GM19468 (cell line): ENCODE measurements around the gene AICDA.
"Not testable (repeated sequence)": the region's sequence is repeated elsewhere in the genome, so short reads cannot be mapped to it uniquely, and the experiment has no call there.

ENCODE experiments used
- ATAC-seq: cut with Tn5 transposase; IDR thresholded peaks from one replicate; pipeline ENCODE4 v1.9.1; 2021; ENCODE audit warnings: mild to moderate bottlenecking, moderate library complexity, moderate number of reproducible peaks; ENCODE audit not compliant: unreplicated experiment; ENCODE audit errors: extremely low read depth

Gene AICDA

DNA sequence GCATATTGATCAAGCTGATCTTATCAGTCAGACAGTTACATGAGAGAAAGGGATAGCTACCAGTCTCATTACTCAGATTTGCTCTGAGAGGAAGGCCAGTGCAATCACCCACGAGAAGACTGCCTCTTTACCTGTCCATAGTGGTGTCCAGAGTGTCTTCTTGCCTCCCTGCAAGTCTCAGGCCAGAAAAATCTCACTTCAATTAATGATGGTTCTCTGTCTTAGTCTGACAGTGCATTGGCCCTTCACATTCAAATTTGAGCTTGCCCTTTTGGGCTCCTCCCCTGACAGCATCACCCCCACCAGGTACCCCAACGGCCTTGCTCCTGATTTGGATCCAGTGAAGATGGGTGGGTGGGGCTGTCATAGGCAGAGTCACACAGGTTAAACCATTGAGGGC is at the start of gene AICDA:
Gene AICDA, minus strand, starts transcription at position 231 of the 400 bp plus-strand sequence. Its CDS starts 92 bp downstream, at position 139.
- no peak for ATAC-seq

DNA sequence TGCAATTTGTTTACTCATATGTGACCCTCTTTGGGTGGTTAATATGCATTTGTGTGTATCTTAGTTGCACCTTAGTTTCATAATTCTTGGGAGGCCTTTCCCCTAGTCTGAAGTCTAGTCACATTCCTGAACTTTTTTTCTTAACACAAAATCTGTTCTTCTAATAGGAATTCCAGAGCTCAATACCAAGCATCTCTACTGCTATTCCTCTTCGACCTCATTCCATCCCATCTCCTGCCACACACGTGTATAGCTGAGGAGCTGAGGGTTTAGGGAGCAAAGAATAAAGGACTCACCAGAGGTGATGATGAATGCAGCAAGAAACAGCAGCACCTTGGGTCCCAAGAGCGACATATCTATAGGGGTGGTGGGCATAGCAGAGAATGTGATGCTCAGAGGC is 49.1 kb upstream of the AICDA start:
- no peak for ATAC-seq

DNA sequence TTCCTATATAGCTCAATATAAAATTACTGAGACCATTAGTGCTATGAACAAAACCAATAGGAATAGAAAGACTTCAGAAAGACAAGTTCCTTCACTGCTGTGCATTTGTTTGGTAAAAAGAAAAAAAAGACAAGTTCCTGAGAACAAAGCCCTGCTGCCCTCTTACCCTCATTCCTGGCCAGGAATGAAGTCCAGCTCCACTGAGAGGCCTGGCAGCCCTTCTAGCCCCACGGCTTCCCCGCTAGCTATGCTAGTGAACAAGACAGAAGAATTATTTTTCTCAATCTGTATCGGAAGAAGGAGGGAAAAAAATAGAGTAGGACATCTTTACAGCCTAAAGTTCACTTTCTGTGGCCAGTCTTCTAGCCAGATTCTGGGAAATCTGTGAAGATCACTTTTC is 48.4 kb upstream of the AICDA start:
- ATAC-seq = no peak

DNA sequence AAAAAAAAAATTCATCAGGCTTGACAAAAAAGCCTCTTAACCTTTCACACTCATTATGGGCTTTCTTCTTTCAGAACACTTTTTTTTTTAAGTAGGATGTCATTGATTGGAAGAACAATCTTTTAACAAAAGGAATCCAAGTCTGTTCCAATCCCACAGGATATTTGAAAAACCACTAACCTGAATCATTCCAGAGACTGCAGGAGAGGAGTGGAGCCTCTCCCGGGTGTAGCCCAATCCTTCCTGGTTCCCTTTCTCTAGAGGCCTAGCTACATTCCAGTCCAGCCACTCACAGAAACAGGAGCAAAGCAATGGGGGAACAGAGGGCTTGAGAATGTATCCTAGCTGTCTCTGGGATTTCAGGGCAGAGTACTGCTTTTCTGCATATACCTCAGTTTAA is 45.7 kb upstream of the AICDA start:
- no peak for ATAC-seq

DNA sequence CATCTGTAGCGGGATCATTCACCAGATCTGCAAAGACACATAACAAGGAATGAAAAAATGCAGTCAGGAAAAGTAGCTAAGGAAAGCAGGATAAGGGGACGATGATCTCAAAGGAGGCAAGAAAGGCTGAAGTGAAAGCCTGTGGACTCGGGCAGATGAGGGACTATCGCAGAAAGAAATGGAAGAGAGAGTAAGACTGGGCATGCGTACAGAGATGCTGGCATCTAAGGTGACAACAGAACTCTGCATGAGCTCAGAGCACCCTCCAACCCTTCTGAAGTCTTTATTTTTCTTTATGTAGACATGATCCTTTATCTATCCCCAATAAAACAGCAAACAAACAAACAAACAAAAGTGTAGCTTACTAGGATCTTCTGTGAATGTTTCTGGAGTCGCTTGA is 42.8 kb upstream of the AICDA start:
- no peak for ATAC-seq

DNA sequence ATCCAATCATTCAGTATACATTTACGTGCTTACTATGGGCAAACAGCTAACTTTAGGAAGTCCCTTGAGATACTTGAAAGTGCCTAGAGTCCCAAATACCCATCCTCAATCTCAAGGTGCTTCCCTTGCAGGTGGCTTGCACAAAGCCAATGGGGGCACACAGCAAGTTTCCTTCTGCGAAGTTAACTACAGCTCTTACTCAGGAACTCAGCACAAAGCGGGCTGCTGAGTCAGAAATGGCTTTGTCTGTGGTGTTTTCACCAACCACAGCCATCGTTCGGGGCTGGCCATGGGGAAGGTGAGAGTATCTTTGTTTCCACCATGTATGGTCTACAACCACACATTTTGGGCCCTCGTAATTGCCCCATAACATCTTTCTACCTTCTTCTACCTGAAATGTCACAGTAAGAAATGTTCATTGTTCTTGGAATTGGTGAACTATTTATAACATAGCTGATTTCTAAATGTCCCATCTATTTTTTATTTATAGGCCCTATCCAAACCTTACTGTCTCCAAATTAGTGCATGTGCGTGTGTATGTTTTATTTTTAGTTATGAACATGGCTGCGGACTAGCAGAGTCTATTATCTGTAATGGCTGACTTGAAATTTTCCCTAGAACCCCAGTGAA is 36.0 kb upstream of the AICDA start:
- ATAC-seq = peak; percentile 45

DNA sequence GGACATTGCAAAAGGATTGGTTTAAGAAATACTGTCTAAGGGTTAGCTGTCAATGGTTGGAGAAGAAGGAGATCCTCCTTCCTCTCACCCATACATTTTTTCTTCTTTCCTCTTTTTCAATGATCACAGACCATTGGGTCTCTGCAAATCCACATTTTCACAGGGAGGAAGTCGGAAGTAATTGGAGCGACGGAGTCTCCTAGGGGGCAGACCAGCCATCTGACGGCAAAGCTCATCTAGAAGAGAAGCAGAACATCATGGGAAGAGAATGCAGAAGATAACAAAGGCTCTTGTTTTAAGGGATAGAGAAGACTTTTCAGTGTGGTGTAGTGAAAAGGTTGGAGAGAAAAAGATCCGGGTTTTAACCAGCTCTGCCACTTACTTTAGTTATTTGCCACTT is 35.3 kb upstream of the AICDA start:
- no peak for ATAC-seq

DNA sequence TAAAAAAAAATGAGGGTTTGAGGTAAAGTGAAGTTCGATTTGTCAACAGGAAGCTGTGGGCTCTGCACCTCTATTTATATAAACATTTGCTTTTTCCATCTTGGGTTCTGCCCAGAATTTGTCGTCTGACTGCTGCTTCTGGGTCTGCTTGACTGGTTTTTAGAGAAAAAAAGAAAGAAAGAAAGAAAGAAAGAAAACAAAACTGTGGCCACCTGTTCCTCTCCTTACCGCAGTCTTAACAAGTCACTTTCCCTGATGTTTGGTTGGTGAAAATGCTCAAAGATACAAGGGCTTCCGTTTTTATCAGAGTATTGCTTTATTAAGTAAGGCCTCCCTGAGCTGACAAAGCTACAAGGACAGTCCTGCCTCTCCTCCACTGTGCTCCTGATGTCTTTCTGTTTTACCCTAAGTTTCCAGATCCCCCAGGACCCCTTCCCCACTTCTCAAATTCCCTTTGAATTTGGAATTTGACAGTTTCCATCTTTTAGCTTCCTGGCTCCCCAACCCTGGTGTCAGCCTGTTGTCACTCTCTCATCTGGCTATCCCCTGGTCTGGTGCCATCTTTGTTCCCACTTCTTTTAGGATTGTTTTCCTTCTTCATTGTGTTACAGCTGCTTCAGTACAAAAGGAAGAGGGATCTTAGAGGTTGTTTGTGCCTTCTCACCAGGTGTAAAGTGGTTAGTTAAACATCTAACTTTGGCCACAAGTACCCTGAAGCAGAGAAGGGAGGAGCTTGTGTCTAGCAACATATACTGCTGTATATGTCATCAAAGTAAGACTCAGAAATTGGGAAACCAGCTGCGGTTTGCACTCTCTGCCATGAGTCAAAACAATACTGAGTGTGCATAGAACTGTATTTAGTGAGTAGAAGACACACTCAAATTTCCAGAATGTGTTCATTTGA is 31.9 kb upstream of the AICDA start:
- peak; percentile 33 for ATAC-seq

DNA sequence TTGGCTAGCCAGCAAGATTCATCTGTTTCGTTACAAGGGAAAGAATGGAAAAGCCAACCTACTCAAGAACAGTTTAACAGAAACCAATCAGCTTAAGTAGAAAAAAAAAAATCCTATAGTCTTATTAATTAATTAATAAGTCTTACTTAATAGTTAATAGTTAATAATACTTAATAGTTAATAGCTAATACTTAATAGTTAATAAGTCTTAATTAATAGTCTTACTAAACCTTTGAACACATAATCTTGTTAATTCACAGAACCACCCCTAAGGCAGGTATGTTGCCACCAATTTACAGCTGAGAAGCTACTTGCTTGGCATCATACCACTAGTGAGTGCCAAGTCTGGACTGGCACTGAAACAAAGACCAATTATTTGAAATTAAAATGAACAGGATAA is 30.1 kb upstream of the AICDA start:
- ATAC-seq = no peak

DNA sequence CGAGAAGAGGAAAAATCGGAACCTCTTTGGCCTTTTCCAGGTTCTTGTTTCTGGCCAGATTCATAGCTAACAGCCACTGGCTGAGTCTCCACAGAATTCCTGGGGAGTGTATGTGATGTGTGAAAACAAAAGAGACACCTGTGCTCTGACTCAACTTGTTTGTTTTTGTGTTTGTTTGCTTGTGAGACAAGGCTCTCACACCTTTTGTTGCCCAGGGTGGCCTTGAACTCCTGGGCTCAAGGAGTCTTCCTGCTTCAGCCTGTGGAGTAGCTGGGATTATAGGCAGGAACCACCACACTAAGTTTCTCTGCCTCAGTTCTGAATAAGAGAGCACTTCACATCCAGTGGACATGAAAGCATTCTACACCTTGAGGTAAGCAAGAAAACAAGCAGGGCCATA is 27.3 kb upstream of the AICDA start:
- no peak for ATAC-seq

DNA sequence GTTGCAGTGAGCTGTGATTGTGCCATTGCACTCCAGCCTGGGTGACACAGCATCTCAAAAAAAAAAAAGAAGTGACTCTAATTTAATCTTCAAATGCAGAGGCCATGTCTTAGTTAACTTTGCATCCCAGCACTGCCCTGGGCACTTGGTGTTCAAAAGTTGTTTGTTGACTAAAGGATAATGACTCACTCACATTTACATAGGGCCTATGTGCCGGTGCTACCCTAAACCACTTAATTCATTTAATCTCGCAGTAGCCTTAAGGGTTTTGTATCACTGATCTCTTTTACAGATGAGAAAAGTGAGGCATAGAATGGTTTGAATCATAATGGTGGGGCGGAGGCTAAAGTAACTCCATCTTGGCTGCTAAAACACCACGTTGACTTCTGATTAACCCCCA is 26.3 kb upstream of the AICDA start:
- no peak for ATAC-seq

DNA sequence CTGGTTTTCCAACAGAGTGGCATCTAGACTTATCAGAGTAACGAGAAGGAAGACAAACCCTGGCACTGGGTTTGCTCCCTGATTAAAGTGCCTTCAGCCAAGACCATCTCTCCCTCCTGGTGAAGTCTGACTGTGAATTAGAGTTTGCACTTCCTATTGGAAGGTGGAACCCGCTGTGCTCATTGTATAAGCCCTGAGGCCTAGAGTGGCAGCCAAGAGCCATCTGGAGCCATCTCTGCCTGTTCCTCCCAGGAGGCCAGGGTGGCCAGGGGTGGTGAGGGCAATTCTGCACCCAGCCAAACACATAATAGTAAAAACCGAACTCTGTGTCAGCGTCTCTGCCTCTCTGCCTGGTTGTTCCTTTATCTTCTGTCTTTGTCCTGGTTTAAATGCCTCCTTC is 25.0 kb upstream of the AICDA start:
- ATAC-seq = no peak

DNA sequence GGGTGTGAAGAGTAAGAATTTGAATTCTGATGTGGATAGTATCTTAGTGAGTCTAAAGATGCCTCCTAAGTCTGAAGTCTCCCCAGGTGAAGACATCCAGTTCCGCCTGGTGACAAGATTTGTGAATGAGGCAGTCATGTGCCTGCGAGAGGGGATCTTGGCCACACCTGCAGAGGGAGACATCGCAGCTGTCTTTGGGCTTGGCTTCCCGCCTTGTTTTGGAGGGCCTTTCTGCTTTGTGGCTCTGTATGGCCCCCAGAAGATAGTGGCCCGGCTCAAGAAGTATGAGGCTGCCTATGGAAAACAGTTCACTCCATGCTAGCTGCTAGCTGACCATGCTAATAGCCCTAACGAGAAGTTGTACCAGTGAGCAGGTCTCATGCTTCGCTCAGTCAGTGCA is 24.6 kb upstream of the AICDA start:
- no peak for ATAC-seq

DNA sequence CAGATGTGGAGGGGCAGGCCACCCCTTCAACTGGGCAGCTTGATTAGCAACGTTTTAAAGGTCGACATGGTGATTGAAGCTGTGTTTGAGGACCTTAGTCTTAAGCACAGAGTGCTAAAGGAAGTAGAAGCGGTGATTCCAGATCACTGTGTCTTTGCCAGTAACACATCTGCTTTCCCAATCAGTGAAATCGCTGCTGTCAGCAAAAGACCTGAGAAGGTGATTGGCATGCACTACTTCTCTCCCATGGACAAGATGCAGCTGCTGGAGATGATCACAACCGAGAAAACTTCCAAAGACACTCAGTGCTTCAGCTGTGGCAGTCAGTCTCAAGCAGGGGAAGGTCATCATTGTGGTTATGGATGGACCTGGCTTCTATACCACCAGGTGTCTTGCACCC is 23.9 kb upstream of the AICDA start:
- ATAC-seq = no peak

DNA sequence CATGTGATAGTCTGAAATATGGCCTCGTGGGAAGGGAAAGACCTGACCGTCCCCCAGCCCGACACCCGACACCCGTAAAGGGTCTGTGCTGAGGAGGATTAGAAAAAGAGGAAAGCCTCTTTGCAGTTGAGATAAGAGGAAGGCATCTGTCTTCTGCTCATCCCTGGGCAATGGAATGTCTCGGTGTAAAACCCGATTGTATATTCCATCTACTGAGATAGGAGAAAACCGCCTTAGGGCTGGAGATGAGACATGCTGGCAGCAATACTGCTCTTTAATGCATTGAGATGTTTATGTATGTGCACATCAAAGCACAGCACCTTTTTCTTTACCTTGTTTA is 23.3 kb upstream of the AICDA start:
- ATAC-seq = not testable (repeated sequence)

DNA sequence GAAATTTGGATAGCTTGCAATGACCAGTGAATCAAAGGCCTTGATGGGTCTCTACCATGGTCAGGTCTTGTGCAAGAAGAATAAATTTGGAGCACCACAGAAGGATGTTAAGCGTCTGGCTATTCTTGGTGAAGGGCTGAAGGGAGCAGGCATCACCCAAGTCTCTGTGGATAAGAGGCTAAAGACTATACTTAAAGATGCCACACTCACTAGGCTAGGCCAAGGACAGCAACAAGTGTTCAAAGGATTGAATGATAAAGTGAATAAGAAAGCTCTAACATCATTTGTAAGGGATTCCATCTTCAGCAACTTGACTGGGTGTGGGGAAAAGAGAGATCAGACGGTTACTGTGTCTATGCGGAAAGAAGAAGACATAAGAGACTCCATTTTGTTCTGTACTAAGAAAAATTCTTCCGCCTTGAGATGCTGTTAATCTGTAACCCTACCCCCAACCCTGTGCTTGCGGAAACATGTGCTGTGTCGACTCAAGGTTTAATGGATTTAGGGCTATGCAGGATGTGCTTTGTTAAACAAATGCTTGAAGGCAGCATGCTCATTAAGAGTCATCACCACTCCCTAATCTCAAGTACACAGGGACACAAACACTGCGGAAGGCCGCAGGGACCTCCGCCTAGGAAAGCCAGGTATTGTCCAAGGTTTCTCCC is 22.8 kb upstream of the AICDA start:
- ATAC-seq = not testable (repeated sequence)

DNA sequence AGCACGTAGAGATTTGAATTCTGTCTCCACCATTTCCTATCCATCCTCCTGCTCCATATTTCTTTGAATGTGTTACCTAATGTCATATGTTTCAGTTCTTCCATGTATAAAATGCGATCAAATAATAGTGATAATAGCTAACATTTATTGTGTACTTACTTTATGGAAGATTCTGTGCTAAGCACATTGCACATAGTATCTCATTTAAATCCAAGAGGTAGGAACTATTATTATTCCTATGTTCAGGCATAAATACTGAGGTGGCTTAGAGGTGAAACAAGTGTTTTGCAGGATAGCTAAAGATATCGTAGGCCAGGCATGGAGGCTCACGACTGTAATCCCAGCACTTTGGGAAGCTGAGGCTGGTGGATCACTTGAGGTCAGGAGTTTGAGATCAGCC is 17.5 kb upstream of the AICDA start:
- no peak for ATAC-seq

DNA sequence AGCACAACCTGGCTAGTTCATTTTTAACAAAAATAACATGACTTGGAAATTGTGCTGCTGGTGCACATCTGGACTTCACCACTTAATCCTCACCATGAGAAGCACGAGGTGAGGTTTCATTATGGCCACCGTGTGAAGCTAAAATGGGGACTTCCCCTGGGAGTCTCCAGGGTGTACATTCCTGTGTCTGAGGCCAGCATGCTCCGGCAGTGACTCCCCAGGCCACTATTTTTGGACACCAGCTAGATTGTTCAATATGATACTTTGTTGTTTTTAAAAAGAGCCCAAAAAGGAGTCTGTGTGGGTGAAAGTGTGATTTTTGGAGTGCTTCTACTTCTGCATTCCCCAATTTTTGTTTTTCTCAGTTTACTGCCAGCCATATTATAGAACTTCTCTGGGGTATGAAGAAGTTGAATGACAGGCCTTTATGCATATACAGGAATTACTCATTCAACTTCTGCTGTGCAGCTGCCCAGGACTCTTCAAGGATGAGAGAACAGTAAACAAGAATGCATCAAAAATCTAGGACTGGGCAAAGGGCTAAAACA is 16.9 kb upstream of the AICDA start:
- ATAC-seq = peak; percentile 92

DNA sequence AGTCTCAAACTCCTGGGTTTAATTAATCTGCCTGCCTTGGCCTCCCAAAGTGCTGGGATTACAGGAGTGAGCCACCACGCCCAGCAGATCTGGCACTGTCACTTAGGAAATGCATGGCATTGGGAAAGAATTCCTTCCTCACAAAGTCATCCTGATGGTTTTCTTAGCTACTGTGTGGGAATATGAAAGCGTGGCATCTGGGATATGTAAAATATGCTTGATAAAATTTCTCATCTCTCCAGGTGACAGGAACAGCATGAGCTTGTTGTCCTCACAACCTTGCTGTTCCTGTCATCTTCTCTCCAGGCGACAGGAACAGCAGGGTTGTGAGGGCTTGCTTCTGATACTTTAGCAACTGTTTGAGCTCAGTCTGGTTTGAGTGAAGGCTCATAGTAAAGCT is 16.1 kb upstream of the AICDA start:
- ATAC-seq = no peak

DNA sequence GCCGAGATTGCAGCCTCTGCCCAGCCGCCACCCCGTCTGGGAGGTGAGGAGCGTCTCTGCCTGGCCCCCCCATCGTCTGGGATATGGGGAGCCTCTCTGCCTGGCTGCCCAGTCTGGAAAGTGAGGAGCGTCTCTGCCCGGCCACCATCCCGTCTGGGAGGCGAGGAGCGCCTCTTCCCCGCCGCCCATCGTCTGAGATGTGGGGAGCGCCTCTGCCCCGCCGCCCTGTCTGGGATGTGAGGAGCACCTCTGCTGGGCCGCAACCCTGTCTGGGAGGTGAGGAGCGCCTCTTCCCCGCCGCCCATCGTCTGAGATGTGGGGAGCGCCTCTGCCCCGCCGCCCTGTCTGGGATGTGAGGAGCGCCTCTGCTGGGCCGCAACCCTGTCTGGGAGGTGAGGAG is 12.1 kb upstream of the AICDA start:
- ATAC-seq = not testable (repeated sequence)

DNA sequence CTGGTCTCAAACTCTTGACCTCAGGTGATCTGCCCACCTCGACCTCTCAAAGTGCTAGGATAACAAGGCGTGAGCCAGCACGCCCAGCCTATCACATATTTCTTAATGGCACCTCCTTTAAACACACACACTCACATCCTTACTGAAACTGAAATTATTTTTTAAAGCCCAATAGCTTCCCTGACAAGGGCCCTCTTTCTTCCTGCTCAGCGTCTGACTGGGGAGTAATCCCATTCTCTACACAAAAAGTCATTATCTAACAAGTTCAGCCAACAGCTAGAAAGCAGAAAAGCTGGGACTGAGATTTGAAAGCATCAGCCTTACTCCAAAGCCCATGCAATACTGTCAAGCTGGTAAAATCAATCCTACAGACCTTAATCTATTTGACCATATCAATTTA is 10.0 kb upstream of the AICDA start:
- ATAC-seq = no peak
